HEK293T (cell line): Measurements from ENCODE around the gene GRAMD4.

ENCODE experiments used
- ARNT ChIP-seq: fragments of 450-650 bp; IDR thresholded peaks from 2 replicates; pipeline ENCODE4 v1.6.1; 2017; ENCODE audit warnings: mild to moderate bottlenecking
- BHLHE40 ChIP-seq: fragments of 450-650 bp; IDR thresholded peaks from 2 replicates; pipeline ENCODE4 v1.6.1; 2016; ENCODE audit warnings: mild to moderate bottlenecking, moderate library complexity, borderline replicate concordance
- CTBP1 ChIP-seq: fragments of 450-650 bp; IDR thresholded peaks from 2 replicates; pipeline ENCODE4 v1.6.1; 2016; ENCODE audit warnings: borderline replicate concordance
- ELF4 ChIP-seq: fragments of 450-650 bp; IDR thresholded peaks from 2 replicates; pipeline ENCODE4 v1.6.1; 2017; ENCODE audit warnings: antibody characterized with exemption
- FOXA1 ChIP-seq: fragments of 450-650 bp; IDR thresholded peaks from 2 replicates; pipeline ENCODE4 v1.6.1; 2016; ENCODE audit warnings: mild to moderate bottlenecking
- FOXK2 ChIP-seq: fragments of 450-650 bp; IDR thresholded peaks from 2 replicates; pipeline ENCODE4 v1.6.1; 2016; ENCODE audit warnings: mild to moderate bottlenecking
- FOXM1 ChIP-seq: fragments of 450-650 bp; IDR thresholded peaks from 2 replicates; pipeline ENCODE4 v1.6.1; 2017; ENCODE audit warnings: mild to moderate bottlenecking, borderline replicate concordance
- HDGF ChIP-seq: fragments of 450-650 bp; IDR thresholded peaks from 2 replicates; pipeline ENCODE4 v1.6.1; 2017; ENCODE audit warnings: antibody characterized with exemption, borderline replicate concordance
- L3MBTL2 ChIP-seq: fragments of 450-650 bp; conservative IDR thresholded peaks from 2 replicates; pipeline ENCODE4 v1.6.1; 2016; ENCODE audit warnings: mild to moderate bottlenecking
- LEF1 ChIP-seq: fragments of 450-650 bp; IDR thresholded peaks from 2 replicates; pipeline ENCODE4 v1.6.1; 2017; ENCODE audit warnings: mild to moderate bottlenecking, borderline replicate concordance
- SP1 ChIP-seq: fragments of 450-650 bp; IDR thresholded peaks from 2 replicates; pipeline ENCODE4 v1.6.1; 2017
- SUZ12 ChIP-seq: fragments of 450-650 bp; IDR thresholded peaks from 2 replicates; pipeline ENCODE4 v1.6.1; 2016; ENCODE audit warnings: mild to moderate bottlenecking
- ZNF384 ChIP-seq: fragments of 450-650 bp; IDR thresholded peaks from 2 replicates; pipeline ENCODE4 v1.6.1; 2016
- TF ChIP-seq, protein P1 (sequence below): fragments of 450-650 bp; IDR thresholded peaks from 2 replicates; pipeline ENCODE4 v1.6.1; 2016

- no peak for TF ChIP-seq LEF1
- no peak for TF ChIP-seq ARNT
- no peak for TF ChIP-seq HDGF
- TF ChIP-seq SP1, result no peak
- no peak for TF ChIP-seq BHLHE40
- TF ChIP-seq SUZ12, result no peak
- TF ChIP-seq ELF4, result no peak
- no peak for TF ChIP-seq FOXM1
- TF ChIP-seq FOXA1, result no peak
- TF ChIP-seq, protein P1, sequence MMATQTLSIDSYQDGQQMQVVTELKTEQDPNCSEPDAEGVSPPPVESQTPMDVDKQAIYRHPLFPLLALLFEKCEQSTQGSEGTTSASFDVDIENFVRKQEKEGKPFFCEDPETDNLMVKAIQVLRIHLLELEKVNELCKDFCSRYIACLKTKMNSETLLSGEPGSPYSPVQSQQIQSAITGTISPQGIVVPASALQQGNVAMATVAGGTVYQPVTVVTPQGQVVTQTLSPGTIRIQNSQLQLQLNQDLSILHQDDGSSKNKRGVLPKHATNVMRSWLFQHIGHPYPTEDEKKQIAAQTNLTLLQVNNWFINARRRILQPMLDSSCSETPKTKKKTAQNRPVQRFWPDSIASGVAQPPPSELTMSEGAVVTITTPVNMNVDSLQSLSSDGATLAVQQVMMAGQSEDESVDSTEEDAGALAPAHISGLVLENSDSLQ, result no peak
- no peak for TF ChIP-seq CTBP1
- TF ChIP-seq L3MBTL2, result no peak
- no peak for TF ChIP-seq ZNF384
- no peak for TF ChIP-seq FOXK2
These were observed 29.9 kb upstream of the GRAMD4 start for GRCh38 chr22:46590334-46590733.
